Activated CD4-positive, alpha-beta T cell treated with anti-CD3 and anti-CD28 coated beads, Interleukin-2, amount 50 U/mL, for 16 hours (primary cell): ENCODE measurements around the gene MEGF9.
"Not testable (repeated sequence)": the region's sequence is repeated elsewhere in the genome, so short reads cannot be mapped to it uniquely, and the experiment has no call there.

ENCODE experiments used
- DNase-seq: peaks from one replicate; pipeline ENCODE4 v3.0.0-alpha.2; 2020

Gene MEGF9

DNA sequence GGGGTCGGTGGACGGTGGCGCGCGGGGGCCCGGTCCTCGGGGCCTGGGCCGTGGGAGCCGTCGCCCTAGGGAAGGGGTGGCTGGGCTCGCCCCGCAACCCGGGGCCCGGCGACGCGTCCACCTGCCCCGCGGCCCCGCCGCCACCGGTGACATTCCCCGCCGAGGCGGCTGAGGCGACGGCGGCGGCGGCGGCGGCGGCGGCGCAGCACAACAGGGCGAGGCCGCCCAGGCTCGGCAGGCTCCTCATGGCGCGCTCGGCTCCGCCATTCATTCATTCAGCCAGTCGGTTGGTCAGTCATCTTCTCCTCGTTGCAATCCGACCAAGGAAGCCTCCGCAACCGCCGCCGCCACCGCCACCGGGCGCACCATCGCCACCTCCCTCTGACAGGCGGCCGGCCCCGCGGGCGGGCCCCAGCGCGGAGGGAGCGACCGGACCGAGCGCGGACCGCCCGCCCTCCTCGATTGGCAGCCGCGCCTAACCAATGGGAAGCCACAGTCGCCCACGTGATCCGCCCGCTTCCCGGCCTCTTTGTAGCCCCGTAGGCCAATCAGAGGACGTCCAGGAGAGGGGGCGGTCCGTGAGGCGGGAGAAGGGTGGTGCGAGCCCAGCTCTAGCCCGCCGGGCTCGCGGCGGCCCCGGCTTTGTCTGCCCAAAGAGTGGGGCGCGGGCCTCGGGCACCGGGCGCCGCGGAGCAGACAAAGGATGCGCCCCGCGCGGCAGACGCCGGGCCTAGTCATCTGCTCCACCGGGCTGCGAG is at the start of gene MEGF9:
TSS of gene MEGF9 (minus strand) at position 383 of the 758 bp plus-strand sequence. CDS start at position 271, 112 bp downstream.
- peak; percentile 97 for DNase-seq

DNA sequence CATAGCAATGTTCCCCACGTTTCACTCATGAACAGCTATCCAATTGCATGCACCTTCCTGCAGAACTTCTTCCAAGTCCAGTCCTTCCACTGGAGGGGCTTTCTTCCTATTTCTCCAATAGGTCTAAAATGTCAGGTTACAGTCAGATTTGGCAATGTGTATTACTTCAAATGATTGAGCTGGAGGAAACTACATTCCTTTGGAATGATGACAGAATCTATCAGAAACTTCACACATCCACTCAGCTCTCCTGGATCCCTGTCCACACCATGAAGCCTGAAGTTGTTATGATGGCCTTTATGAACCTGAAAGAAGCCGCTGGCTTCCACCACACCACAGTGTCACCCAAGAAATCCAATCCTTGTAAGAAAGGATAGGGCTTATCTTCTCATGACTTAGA is 46.7 kb upstream of the MEGF9 start:
- no peak for DNase-seq

DNA sequence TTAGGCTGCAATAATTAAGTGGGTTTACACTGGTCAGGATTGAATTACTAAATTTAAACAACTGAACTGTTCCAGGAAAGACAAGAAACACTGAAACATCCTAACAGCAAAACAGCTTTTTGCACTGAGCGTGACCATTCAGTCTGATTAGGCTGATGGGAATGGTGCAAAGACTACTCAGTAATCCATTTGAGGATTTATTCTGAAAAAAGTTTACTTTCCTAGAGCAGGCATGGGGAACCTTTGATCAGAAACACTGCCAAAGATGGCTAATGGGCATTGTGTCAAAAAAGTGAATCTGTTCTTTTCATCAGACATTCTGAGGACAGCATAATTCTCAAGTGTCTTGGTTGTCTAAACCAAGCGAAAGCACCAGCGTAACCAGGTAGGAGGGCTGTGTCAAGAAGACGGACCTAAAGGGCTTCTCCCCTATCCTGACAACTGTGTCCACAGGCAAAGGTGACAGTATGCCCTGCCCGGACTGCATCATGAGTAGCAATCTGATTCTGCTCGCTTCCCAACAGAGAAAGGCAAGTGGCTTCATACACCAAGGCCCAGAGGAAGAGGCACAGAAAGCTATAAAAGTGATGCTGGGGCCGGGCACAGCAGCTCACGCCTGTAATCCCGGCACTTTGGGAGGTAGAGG is 45.6 kb upstream of the MEGF9 start:
- no peak for DNase-seq

DNA sequence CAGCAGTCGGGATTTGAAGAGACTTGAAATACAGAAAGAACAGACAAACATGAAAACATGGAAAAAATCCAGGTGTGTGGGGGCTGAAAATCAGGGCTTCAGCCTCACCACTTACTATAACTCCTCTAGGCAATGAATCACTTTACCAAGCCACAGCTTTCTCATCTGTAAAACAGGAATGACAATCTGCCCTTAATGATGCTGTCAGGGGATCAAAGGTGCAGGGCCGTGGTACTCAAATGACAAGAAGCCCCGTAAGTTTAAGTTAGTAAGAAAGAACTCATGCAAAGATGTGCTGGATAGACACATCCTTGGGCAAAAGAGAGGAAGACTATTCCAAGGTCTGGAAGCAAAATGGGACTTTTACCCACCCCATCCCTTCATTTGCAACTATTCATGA is 44.3 kb upstream of the MEGF9 start:
- DNase-seq, result no peak

DNA sequence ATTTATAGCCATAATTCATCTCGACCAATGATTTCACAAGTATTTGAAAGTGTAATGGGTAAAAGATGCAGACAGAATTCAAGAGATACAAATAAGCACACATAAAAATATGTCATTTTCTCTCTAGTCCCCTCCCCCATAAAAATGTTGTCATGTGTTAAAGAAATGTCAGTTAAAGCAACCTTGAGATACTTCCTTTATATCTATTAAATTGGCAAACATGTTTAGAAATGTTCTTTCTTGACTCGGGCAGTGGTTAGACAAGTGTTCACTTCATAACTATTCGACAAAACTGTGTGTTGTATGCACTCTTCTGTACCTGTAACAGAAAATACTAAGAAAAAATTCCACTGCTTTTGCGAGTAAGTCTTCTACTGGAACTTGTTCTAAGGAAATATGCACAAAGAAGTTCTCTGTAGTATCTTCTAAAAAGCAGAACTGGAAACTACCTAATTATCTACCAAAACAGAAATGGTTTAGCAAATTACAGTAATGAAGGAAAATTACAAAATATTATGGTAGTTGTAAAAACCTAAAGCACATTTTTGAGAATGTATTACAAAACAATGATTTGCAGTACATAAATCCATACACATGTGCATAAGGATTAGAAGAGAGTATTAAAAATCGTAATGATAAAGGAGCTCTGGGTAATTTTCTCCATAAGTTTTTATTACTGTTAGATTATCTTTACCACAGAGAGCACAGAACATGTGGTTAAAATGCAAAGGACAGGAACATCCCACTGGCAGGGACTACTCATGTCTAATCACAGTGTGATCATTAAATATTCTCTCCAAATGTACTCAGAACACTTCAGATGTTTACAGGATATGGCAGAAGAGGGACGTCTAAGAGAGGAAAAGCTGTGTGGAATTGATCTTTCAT is 43.0 kb upstream of the MEGF9 start:
- no peak for DNase-seq

DNA sequence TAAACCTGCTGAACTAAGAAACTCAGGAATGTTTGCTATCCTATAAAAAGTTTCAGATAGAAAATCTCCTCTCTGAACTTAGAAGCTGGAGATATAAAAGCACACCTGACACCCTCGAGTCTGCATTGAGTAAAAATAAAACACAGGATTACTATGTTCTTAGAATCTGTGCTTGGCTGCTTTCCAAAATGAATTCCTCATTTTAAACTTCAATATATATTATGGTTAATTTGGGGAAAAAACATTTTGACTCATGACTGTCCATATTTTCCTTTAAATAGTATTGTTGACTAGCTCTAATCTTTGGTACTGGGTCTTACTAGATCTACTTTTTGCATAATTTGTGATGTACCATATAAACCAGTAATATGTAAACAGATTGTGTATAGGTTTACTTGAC is 42.3 kb upstream of the MEGF9 start:
- DNase-seq, result no peak

DNA sequence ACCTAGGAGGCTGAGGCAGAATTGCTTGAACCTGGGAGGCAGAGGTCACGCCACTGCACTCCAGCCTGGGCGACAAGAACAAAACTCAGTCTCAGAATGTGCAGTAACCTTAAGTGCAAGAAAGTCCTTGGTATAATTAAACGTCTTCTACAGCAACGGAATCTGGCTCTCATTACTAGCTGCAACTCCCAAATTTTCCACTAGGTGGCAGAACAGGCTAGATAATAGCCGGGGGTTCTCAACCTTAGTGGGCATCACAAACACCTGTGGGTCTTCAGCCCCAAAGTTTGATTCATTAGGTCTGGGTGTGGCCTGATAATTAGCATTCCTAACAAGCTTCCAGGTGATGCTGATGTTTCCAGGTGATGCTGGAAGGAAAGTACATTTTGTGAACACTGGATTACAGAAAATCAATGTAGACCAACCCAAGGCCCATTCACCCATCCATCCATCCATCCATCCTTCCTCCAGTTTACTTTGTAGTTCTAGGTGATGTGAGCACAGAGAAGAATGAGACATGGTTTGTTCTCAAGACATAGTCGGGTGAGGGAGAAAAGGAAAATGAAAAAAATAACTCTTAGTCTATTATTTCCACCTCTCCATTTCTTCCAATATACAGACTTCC is 41.7 kb upstream of the MEGF9 start:
- DNase-seq, result peak; percentile 73

DNA sequence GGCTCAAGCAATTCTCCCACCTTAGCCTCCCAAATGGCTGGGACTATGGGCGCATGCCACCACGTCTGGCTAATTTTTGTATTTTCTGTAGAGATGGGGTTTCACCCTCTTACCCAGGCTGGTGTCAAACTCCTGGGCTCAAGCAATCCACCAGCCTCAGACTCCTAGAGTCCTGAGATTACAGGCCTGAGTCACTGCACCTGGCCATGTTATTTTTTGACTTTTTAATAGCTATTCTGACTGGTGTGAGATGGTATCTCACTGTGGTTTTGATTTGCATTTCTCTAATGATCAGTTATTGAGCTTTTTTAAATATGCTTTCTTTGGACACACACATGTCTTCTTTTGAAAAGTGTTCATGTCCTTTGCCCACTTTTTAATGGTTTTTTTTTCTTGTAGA is 40.8 kb upstream of the MEGF9 start:
- DNase-seq, result no peak

DNA sequence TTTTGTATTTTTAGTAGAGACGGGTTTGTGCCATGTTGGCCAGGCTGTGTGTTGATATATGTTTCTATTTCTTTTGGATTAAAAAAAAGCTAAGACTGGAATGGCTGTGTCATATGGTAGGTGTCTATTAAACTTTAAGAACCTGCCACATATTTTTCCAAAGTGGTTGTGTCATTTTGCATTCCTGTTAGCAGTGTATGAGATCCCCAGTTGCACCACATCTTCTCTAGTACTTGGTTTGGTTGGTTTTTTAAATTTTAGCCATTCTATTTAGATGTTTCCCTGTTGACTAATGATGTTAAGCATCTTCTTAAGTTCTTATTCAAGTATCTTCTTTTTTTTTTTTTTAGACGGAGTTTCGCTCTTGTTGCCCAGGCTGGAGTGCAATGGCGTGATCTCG is 36.2 kb upstream of the MEGF9 start:
- no peak for DNase-seq

DNA sequence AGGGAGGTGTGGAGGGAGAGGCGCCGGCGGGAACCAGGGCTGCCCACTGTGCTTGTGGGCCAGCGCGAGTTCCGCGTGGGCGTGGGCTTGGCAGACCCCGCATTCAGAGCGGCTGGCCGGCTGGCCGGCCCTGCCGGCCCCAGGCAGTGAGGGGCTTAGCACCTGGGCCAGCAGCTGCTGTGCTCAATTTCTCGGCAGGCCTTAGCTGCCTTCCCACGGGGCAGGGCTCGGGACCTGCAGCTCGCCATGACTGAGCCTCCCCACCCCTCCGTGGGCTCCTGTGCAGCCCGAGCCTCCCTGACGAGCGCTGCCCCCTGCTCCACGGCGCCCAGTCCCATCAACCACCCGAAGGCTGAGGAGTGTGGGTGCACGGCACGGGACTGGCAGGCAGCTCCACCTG is 32.1 kb upstream of the MEGF9 start:
- not testable (repeated sequence) for DNase-seq

DNA sequence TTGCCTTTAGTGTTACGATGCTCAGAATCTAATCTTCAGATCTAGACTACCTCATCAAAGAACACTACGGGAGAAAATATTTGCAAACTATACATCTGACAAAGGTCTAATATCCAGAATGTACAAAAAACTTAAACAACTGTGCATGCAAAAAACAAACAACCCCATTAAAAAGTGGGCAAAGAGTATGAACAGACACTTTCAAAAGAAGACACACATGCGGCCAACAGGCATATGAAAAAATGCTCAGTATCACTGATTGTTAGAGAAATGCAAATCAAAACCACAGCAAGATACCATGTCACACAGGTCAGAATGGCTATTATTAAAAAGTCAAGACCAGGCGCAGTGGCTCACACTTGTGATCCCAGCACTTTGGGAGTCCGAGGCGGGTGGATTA is 31.0 kb upstream of the MEGF9 start:
- DNase-seq, result no peak

DNA sequence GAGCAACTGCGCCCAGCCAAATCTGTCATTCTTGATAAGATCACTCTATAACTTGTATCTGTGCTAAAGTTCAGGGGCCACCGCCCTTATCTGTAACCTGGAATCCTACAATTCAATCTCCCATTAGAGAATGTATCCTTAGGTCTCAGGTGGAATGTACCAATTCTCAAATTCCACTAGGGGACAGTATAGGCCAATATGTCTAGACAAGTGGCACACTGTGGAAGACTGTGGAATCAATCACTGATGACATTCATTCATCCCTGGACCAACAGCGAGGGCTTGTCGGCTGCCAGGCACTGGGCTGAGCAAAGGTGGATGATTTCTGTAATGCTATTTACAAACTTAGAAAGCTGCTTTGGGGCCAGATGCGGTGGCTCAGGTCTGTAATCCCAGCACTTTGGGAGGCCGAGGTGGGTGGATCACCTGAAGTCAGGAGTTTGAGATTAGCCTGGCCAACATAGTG is 28.7 kb upstream of the MEGF9 start:
- DNase-seq, result peak; percentile 46

DNA sequence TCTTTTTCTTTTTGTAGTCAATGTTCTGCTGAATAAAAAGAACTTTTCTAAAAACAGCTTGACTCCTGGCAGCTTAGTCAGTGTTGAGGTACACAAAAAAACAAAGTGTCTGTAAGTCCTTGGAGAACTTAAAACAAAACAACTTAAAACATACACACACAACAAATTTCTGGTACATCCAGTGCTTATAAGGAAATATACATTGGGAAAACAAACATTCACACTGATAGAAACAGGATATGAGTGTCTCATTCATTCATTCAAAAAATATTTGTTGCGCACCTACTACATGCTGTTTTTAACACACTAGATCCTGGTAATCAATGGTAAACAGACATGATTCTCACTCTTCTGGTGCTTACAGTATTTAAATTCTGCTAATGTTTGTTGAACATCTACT is 27.4 kb upstream of the MEGF9 start:
- no peak for DNase-seq

DNA sequence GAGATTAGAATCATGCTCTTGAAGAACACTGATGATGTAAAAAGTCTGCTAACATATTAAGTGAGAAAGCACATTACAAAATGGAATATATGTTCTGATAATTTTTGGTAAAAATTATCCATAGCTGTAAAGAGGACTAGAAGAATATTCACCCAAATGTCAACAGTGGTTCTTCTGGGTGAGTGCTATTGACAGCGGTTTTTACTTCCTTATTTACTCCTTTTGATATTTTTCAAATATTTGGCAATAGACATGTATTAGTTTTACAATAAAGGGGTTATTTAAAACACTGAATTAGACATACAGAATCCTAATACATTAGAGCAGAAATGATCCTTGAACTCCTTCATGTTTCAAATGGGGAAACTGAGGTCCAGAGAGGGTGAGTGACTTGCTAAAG is 26.9 kb upstream of the MEGF9 start:
- DNase-seq, result no peak

DNA sequence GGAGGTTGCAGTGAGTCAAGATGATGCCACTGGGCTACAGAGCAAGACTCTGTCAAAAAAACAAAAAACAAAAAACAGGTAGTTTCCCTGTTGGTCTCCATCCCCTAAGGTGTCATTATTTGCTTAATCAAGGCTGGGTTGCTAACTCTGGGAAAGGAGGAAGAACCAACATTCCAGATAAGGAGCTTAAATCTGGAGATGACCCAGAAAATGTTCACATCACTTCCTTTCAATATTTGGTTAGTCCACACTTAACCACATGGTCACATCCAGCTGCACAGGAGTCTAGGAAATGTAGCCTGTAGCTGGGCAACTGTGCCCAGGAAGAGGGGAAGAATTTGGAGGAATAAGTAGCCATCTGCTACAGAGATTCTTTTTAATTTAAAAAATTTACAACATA is 25.9 kb upstream of the MEGF9 start:
- no peak for DNase-seq

DNA sequence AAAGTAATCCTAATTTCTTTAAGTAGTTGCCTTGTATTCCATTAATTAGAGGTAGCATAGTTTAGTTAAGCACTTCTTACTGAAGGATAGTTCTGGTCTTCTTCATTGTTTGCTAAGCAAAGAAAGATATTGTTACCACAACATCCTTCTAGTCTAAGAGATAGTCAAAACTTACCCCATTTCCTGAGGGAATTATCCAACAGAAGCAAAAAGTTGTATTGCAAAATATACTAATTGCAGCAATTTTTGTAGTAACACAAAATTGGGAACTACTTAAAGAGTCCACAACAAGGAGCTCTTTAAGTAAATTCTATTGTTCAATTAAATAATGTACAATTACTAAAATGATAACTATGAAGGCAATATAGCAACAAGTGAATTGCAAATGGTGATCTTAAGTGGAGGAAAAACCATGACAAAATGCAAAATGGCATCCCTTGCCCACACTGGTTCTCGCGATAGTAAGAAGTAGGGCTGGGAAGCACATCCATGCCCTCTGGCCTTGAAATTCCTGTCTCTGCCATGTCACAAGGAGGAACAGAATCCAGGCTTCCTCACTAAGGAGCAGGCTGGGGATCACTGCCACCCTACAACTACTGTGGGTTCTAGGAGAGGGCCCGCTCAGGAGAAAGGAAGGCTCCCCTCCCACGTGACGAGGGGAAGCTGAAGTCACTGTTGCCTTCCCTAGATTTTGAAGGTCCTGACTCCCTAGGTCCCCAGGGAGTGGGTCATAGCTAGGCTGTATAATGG is 23.3 kb upstream of the MEGF9 start:
- no peak for DNase-seq

DNA sequence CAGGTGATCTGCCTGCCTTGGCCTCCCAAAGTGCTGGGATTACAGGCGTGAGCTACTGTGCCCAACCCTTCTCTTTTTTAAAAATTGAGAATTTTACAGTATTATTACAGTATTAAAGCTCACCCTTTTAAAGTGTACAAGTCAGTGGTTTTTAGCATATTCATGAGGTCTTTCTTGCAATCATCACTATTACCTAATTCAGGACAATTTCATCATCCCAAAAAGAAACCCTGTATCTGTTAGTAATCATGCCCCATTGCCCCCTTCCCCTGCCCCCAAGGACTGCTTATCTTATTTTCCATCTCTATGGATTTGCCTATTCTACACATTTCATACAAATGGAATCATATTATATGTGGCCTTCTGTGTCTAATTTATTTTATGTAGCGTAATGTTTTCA is 22.6 kb upstream of the MEGF9 start:
- DNase-seq, result no peak

DNA sequence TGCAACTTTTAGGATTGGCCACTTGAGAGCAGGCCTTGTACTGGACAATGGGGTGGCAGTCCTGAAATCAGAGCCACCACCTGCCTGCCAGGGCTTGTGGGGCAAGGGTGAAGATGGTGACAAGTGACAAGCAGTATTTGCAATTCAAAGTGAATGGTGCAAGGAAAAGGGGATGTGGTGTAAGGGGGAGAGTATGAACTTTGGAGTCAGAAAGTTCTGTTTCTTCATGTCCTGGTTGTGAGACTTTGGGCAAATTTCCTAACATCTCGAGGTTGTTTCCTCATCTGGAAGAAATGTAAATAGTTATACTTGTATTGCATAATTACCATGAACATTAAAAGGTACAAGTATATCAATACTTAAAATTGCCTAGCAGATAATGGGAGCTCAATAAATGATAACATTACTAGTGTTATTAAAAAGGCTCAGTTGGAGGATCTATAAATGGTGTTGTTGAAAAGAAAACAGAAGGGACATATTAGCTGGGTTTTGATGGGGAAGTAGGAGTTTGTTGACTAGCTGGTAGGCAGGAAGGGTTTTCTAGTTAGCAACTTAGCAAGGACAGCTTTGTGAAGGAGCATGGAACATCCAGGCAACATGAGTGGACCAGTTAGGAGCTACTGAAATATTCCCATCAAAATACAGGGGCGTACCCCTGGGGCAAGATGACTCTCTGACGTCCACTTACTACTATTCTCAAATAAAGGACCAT is 21.3 kb upstream of the MEGF9 start:
- DNase-seq, result no peak

DNA sequence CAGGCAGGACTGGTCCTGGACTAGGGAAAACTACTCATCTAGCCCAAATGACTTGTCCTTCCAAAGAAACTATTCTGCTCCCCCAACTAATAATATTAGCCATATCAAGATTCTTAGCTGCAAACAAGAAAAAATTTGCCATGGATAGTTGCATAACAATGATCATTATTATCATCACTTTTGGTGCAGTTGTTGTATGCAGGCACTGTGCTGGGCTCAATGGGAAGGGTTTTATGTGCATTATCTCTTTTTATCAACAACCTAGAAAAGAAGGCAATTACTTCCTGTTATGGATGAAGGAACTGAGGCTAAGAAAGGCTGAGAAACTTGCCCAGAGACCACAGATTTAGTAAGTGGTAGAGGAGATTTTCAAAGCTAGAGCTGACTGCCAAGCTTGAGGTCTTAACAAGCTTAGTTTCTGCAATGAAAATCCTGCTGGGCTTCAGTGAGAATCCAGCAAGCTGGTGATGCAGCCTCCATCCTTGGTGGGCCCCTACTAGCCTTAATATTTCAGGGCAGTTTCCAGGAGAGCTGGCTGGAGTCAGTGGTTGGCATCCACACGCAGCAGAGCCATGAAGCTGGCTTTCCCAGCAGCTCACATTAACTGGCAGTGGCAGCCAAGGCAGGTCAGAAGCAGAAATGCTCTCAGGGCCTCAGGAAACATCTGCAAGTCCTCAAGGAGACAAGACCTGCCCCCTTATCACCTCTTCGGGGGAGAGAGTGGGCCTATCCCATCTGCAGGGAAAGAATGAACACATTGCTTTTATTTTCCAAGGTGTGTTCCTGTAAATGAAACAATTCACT is 20.5 kb upstream of the MEGF9 start:
- DNase-seq, result no peak

DNA sequence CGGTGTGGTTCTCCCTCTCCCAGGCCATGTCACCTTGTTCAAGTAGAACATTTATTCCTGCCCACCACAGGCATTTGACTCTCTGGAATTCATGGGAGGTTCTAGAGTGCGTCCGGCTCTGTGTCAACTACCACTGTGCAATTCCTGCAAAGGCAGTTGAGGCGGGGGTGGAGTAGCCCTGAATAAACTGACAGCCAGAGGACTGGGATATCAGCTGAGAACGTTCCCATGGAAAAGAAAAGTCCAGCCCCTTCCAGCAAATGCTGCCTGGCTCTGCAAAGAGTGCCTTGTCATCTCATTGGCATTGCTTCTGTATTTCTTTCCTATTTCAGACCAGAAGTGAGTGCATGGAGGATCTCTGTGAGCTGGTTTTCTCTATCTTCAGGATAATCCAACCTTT is 18.9 kb upstream of the MEGF9 start:
- no peak for DNase-seq
